WTC11 (cell line): Measurements from ENCODE around the gene PROZ. TPM values are rescaled to one million over a fixed set of nuclear protein-coding genes. Genes with fewer than 3 reads are reported as not detected.

Source experiments
- ATAC-seq: fragments of 200-7000 bp; cut with Tn5 transposase; 2 replicates; pipeline ENCODE4 v1.10.0; 2021; ENCODE audit warnings: mild to moderate bottlenecking, moderate library complexity
- CTCF ChIA-PET: fragments of 300-600 bp; sonication (Branson Sonifier 250); formaldehyde crosslinking; loops from one replicate; lab custom pipeline; 2021; ENCODE audit warnings: antibody characterized with exemption; lab: Charles Lee
- POLR2A ChIA-PET: fragments of 350-600 bp; sonication (Branson Sonifier 250); formaldehyde crosslinking; loops from one replicate; lab custom pipeline; 2021; ENCODE audit warnings: antibody characterized with exemption; lab: Charles Lee
- DNase-seq: peaks from one replicate; pipeline ENCODE4 v3.0.0; 2021; ENCODE audit warnings: low spot score
- H3K27ac Mint-ChIP-seq: 2 replicates; pipeline ENCODE4 v1.8.0; 2021; ENCODE audit warnings: mixed read lengths
- H3K27me3 Mint-ChIP-seq: 2 replicates; pipeline ENCODE4 v1.8.0; 2021; ENCODE audit warnings: low read depth, mild to moderate bottlenecking, moderate library complexity, mixed read lengths
- H3K36me3 Mint-ChIP-seq: 2 replicates; pipeline ENCODE4 v1.8.0; 2021; ENCODE audit warnings: mixed read lengths
- H3K4me1 Mint-ChIP-seq: 2 replicates; pipeline ENCODE4 v1.8.0; 2022; ENCODE audit warnings: mixed read lengths
- H3K4me3 Mint-ChIP-seq: 2 replicates; pipeline ENCODE4 v1.8.0; 2021; ENCODE audit warnings: mild to moderate bottlenecking, moderate library complexity, mixed read lengths
- H3K9me3 Mint-ChIP-seq: 2 replicates; pipeline ENCODE4 v1.8.0; 2021; ENCODE audit warnings: mixed read lengths
- ARID4B ChIP-seq: sonication (generic); formaldehyde crosslinking; IDR thresholded peaks from 2 replicates; pipeline ENCODE4 v1.8.0; 2023; ENCODE audit warnings: missing genetic modification reagents, mild to moderate bottlenecking, borderline replicate concordance
- CBFB ChIP-seq: sonication (generic); formaldehyde crosslinking; IDR thresholded peaks from 2 replicates; pipeline ENCODE4 v1.8.1; 2022; ENCODE audit warnings: mild to moderate bottlenecking, low read depth, missing genetic modification reagents
- ELF4 ChIP-seq: sonication (generic); formaldehyde crosslinking; IDR thresholded peaks from 2 replicates; pipeline ENCODE4 v1.8.1; 2022; ENCODE audit warnings: low read depth, mild to moderate bottlenecking, moderate library complexity, missing genetic modification reagents
- FOXP1 ChIP-seq: sonication (generic); formaldehyde crosslinking; IDR thresholded peaks from 2 replicates; pipeline ENCODE4 v1.8.0; 2022; ENCODE audit warnings: missing genetic modification reagents, mild to moderate bottlenecking, moderate library complexity, borderline replicate concordance
- HMGA2 ChIP-seq: fragments of 250-450 bp; sonication (Bioruptor Pico); IDR thresholded peaks from 2 replicates; pipeline ENCODE4 v1.4.0; 2021; ENCODE audit warnings: mild to moderate bottlenecking, moderate library complexity
- JAZF1 ChIP-seq: fragments of 250-450 bp; sonication (Bioruptor Pico); IDR thresholded peaks from 2 replicates; pipeline ENCODE4 v1.9.0; 2021; ENCODE audit warnings: moderate library complexity, mild to moderate bottlenecking, inconsistent platforms
- NFATC4 ChIP-seq: fragments of 250-450 bp; sonication (Bioruptor Pico); IDR thresholded peaks from 2 replicates; pipeline ENCODE4 v1.9.0; 2021; ENCODE audit warnings: mild to moderate bottlenecking
- NR1H2 ChIP-seq: sonication (generic); formaldehyde crosslinking; IDR thresholded peaks from 2 replicates; pipeline ENCODE4 v1.9.0; 2021; ENCODE audit warnings: mild to moderate bottlenecking, moderate library complexity, missing genetic modification reagents
- RORB ChIP-seq: fragments of 250-450 bp; sonication (Bioruptor Pico); IDR thresholded peaks from 2 replicates; pipeline ENCODE4 v1.9.0; 2021; ENCODE audit warnings: mild to moderate bottlenecking
- SMAD3 ChIP-seq: sonication (generic); formaldehyde crosslinking; IDR thresholded peaks from 2 replicates; pipeline ENCODE4 v1.8.0; 2022; ENCODE audit warnings: missing genetic modification reagents, mild to moderate bottlenecking, borderline replicate concordance
- TEAD1 ChIP-seq: sonication (generic); formaldehyde crosslinking; IDR thresholded peaks from 2 replicates; pipeline ENCODE4 v1.8.0; 2022; ENCODE audit warnings: mild to moderate bottlenecking, missing genetic modification reagents
- TP53 ChIP-seq: sonication (generic); formaldehyde crosslinking; IDR thresholded peaks from 2 replicates; pipeline ENCODE4 v1.8.1; 2023; ENCODE audit warnings: mild to moderate bottlenecking, missing genetic modification reagents
- USF1 ChIP-seq: sonication (generic); formaldehyde crosslinking; IDR thresholded peaks from 2 replicates; pipeline ENCODE4 v1.8.0; 2022; ENCODE audit warnings: mild to moderate bottlenecking, missing genetic modification reagents
- USF2 ChIP-seq: sonication (generic); formaldehyde crosslinking; IDR thresholded peaks from 2 replicates; pipeline ENCODE4 v1.8.1; 2023; ENCODE audit warnings: mild to moderate bottlenecking, missing genetic modification reagents, moderate library complexity
- ZBTB43 ChIP-seq: sonication (generic); formaldehyde crosslinking; IDR thresholded peaks from 2 replicates; pipeline ENCODE4 v1.8.1; 2023; ENCODE audit warnings: mild to moderate bottlenecking, missing genetic modification reagents
- ZNF232 ChIP-seq: sonication (generic); formaldehyde crosslinking; IDR thresholded peaks from 2 replicates; pipeline ENCODE4 v1.8.0; 2022; ENCODE audit warnings: mild to moderate bottlenecking, missing genetic modification reagents
- ZNF317 ChIP-seq: sonication (generic); formaldehyde crosslinking; IDR thresholded peaks from 2 replicates; pipeline ENCODE4 v1.8.1; 2023; ENCODE audit warnings: low read depth, mild to moderate bottlenecking, moderate library complexity, missing genetic modification reagents, borderline replicate concordance
- ZNF423 ChIP-seq: fragments of 250-450 bp; sonication (Bioruptor Pico); IDR thresholded peaks from 2 replicates; pipeline ENCODE4 v2.1.2; 2022; ENCODE audit warnings: mild to moderate bottlenecking, moderate library complexity
- total RNA-seq: library from RNA; stranded (reverse); gene quantifications from 3 replicates; pipeline ENCODE4 v1.2.3, GENCODE V29; 2021
- TF ChIP-seq, protein P1 (sequence below): sonication (generic); formaldehyde crosslinking; IDR thresholded peaks from 2 replicates; pipeline ENCODE4 v1.8.1; 2022; ENCODE audit warnings: missing genetic modification reagents, borderline replicate concordance
- TF ChIP-seq, protein P2 (sequence below): sonication (generic); formaldehyde crosslinking; conservative IDR thresholded peaks from 2 replicates; pipeline ENCODE4 v1.8.1; 2022; ENCODE audit warnings: mild to moderate bottlenecking, missing genetic modification reagents
- TF ChIP-seq, protein P3 (sequence below): fragments of 250-450 bp; sonication (Bioruptor Pico); IDR thresholded peaks from 2 replicates; pipeline ENCODE4 v1.9.0; 2021; ENCODE audit warnings: moderate library complexity, mild to moderate bottlenecking, inconsistent platforms, borderline replicate concordance

The PROZ gene
- total RNA-seq, 1 experiment from 2014 or later, result not detected

DNA sequence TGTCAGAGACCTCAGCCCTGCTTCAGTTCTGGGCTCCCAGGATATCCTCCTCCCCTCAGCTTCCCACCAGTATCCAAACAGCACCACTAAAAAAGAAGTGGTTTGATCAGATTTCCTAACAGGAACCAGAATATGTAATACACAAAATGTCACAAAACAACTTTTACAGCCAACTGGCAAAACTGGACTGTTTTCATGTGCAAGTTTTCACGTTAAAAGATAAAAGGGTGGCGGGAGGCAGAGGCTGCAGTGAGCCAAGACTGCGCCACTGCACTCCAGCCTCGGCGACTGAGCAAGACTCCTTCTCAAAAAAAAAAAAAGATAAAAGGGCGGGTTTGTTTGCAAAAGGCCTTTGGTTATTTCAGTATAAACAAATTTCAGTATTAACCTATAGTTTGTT is 36.9 kb downstream of the PROZ start:
- no peak for TF ChIP-seq ZNF232 (CRISPR knock-in tag)
- no peak for TF ChIP-seq CBFB (CRISPR knock-in tag)
- TF ChIP-seq ZNF317, result no peak
- no peak for TF ChIP-seq NR1H2
- no peaks in the 10 kb centered on the region for H3K4me1 Mint-ChIP-seq
- no peak overlapping the region for H3K27ac Mint-ChIP-seq
- H3K27me3 Mint-ChIP-seq, result no peaks in the 10 kb centered on the region
- H3K9me3 Mint-ChIP-seq, result no peaks in the 10 kb centered on the region
- H3K4me3 Mint-ChIP-seq, result no peak overlapping the region
- DNase-seq, result no peak
- ChIA-PET POLR2A (no interaction called here), CTCF (no interaction called here)
- no peak for ATAC-seq
- peaks cover 76% of the 10 kb centered on the region for H3K36me3 Mint-ChIP-seq

- CTCF ChIA-PET, result no interaction called here
- no peak for DNase-seq
- Mint-ChIP-seq H3K4me1 (no peaks in the 10 kb centered on the region), H3K36me3 (peaks cover 66% of the 10 kb centered on the region), H3K4me3 (no peak overlapping the region), H3K9me3 (no peaks in the 10 kb centered on the region), H3K27me3 (no peaks in the 10 kb centered on the region), H3K27ac (no peak overlapping the region)
- no peak for ATAC-seq
- POLR2A ChIA-PET, result no interaction called here
- TF ChIP-seq SMAD3 (no peak), ZBTB43 (no peak), TEAD1 (no peak), ZNF423 (CRISPR knock-in tag) (no peak), NFATC4 (CRISPR knock-in tag) (no peak), JAZF1 (CRISPR knock-in tag) (no peak), HMGA2 (CRISPR knock-in tag) (no peak), CBFB (CRISPR knock-in tag) (no peak), TP53 (CRISPR knock-in tag) (no peak), USF1 (no peak), FOXP1 (CRISPR knock-in tag) (no peak), ARID4B (CRISPR knock-in tag) (no peak), ZNF232 (CRISPR knock-in tag) (no peak), RORB (no peak), ELF4 (CRISPR knock-in tag) (no peak), USF2 (CRISPR knock-in tag) (no peak)
- TF ChIP-seq, protein P1, sequence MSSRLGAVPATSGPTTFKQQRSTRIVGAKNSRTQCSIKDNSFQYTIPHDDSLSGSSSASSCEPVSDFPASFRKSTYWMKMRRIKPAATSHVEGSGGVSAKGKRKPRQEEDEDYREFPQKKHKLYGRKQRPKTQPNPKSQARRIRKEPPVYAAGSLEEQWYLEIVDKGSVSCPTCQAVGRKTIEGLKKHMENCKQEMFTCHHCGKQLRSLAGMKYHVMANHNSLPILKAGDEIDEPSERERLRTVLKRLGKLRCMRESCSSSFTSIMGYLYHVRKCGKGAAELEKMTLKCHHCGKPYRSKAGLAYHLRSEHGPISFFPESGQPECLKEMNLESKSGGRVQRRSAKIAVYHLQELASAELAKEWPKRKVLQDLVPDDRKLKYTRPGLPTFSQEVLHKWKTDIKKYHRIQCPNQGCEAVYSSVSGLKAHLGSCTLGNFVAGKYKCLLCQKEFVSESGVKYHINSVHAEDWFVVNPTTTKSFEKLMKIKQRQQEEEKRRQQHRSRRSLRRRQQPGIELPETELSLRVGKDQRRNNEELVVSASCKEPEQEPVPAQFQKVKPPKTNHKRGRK, result no peak
- TF ChIP-seq, protein P2, sequence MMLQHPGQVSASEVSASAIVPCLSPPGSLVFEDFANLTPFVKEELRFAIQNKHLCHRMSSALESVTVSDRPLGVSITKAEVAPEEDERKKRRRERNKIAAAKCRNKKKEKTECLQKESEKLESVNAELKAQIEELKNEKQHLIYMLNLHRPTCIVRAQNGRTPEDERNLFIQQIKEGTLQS (CRISPR knock-in tag), result no peak
- TF ChIP-seq, protein P3, sequence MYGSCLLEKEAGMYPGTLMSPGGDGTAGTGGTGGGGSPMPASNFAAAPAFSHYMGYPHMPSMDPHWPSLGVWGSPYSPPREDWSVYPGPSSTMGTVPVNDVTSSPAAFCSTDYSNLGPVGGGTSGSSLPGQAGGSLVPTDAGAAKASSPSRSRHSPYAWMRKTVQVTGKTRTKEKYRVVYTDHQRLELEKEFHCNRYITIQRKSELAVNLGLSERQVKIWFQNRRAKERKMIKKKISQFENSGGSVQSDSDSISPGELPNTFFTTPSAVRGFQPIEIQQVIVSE (CRISPR knock-in tag), result no peak
Observed at GRCh38 chr13:113196970-113197737, 38.7 kb downstream of the PROZ start.
